Pancreas (tissue), 10 donors: ENCODE data around the gene DCP2. TPM values are rescaled to one million over a fixed set of nuclear protein-coding genes. Genes with fewer than 3 reads are reported as not detected.

Experiments
- ATAC-seq, 4 donors: fragments of 200-7000 bp; cut with Tn5 transposase; one replicate each; pipeline versions ENCODE4 v1.8.0 to v1.9.1; 2020; ENCODE audit warnings: mild to moderate bottlenecking in 4 of 4, moderate library complexity in 4 of 4
- DNase-seq, 6 donors: peaks; one replicate each; pipeline ENCODE4 v3.0.0-alpha.2; 2020
- FAIRE-seq: peaks from 2 replicates; lab custom pipeline; 2012; peaks lifted over from hg19 to GRCh38; lab: Jason Lieb, UNC
- H3K27ac ChIP-seq, 4 donors: fragments of 200-600 bp; sonication (generic); 1 replicate in 3 of 4; 2 replicates in 1 of 4; pipeline versions ENCODE4 v1.5.0 to v1.8.0; 2020
- H3K27me3 ChIP-seq, 4 donors: fragments of 200-600 bp; one replicate each; pipeline ENCODE4 v1.8.0; 2021
- H3K36me3 ChIP-seq, 3 donors: fragments of 200-600 bp; sonication (generic) in 1 of 3; one replicate each; pipeline versions ENCODE4 v1.5.0 to v1.8.0; 2020 to 2021
- H3K4me1 ChIP-seq, 3 donors: fragments of 200-600 bp; one replicate each; pipeline ENCODE4 v1.8.0; 2021
- H3K4me3 ChIP-seq, 4 donors: fragments of 200-600 bp; sonication (generic) in 2 of 4; one replicate each; pipeline versions ENCODE4 v1.5.0 to v1.8.0; 2020 to 2021
- H3K9me3 ChIP-seq, 4 donors: fragments of 200-600 bp; one replicate each; pipeline ENCODE4 v1.8.0; 2021
- WGBS, 2 donors: extraction: QIAGEN DNeasy Blood & Tissue Kit; methylation state at CpG; one replicate each; pipeline ENCODE4 v1.1.7; 2013; 5-methylcytosine and 5-hydroxymethylcytosine counted together
- intact Hi-C, 3 donors: fragments of 100-400 bp; cut with DNase I; formaldehyde crosslinking; loops; one replicate each; pipeline versions ENCODE4 v1.11.1 to v1.14.2; 2022
- polyA plus RNA-seq, 2 donors: library from polyadenylated mRNA; stranded (reverse); fragments of 200-250 nt; gene quantifications; one replicate each; pipeline ENCODE4 v1.2.3, GENCODE V29; 2013
- total RNA-seq, 6 donors: library from RNA; stranded (reverse); fragmentation: NEBNext Ultra II Directional in 4 of 6; extraction: Animal tissue kit (Norgen Biotek cat#: 25700) in 4 of 6; gene quantifications; one replicate each; pipeline versions ENCODE4 v1.2.1 to v1.2.4, GENCODE V29; 2021 to 2023
- TF ChIP-seq, protein P1 (sequence below), 4 donors: fragments of 200-600 bp; sonication (generic) in 3 of 4; IDR thresholded peaks; one replicate each; pipeline versions ENCODE4 v1.5.0 to v1.8.0; 2021; ENCODE audit warnings: antibody characterized with exemption in 4 of 4
- donor health status: healthy with polysubstance abuse.
- donor health status: DM: no; HTN: no; CAD: no; lungs with moderate emphysema.
- donor health status: DM: no; HTN: no; CAD: no.
- donor health status: control.
- donor health status: control.
- donor health status: Bipolar disorder and iron deficiency.
- donor health status: DM: yes; HTN: yes; CAD: no.
- donor health status: DM: no; HTN: no; CAD: no.
- donor health status: DM: no; HTN: no; CAD: no.
- donor health status: DM: yes; HTN: yes; CAD: no.

The DCP2 gene
- total and polyA plus RNA-seq, 8 donors, result 2.7 to 28.3 (median 11.5) TPM

GRCh38 chr5:113036321-113036720, 59.7 kb downstream of the DCP2 start:
- Histone ChIP-seq H3K27ac (no peak overlapping the region), H3K4me1 (no peaks in the 10 kb centered on the region), H3K9me3 (no peaks in the 10 kb centered on the region), H3K36me3 (no peaks in the 10 kb centered on the region), H3K4me3 (no peak overlapping the region), H3K27me3 (no peaks in the 10 kb centered on the region)
- intact Hi-C loops, result no loop called here
- WGBS, 2 donors, result 75 to 77% methylated on average over 4 of the region's 4 CpGs
- FAIRE-seq (no peak), DNase-seq (no peak), ATAC-seq (no peak)
- TF ChIP-seq, protein P1, sequence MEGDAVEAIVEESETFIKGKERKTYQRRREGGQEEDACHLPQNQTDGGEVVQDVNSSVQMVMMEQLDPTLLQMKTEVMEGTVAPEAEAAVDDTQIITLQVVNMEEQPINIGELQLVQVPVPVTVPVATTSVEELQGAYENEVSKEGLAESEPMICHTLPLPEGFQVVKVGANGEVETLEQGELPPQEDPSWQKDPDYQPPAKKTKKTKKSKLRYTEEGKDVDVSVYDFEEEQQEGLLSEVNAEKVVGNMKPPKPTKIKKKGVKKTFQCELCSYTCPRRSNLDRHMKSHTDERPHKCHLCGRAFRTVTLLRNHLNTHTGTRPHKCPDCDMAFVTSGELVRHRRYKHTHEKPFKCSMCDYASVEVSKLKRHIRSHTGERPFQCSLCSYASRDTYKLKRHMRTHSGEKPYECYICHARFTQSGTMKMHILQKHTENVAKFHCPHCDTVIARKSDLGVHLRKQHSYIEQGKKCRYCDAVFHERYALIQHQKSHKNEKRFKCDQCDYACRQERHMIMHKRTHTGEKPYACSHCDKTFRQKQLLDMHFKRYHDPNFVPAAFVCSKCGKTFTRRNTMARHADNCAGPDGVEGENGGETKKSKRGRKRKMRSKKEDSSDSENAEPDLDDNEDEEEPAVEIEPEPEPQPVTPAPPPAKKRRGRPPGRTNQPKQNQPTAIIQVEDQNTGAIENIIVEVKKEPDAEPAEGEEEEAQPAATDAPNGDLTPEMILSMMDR (IDR thresholded peaks at IDR 0.05), result no peak

- FAIRE-seq, result no peak
- intact Hi-C loops, result no loop called here
- WGBS, 2 donors, result 100% methylated on average over 1 of the region's 1 CpG
- TF ChIP-seq, protein P1 (IDR thresholded peaks at IDR 0.05), result no peak
- Histone ChIP-seq H3K4me1 (no peaks in the 10 kb centered on the region), H3K27ac (no peak overlapping the region), H3K27me3 (no peaks in the 10 kb centered on the region), H3K36me3 (no peaks in the 10 kb centered on the region), H3K4me3 (no peak overlapping the region), H3K9me3 (no peaks in the 10 kb centered on the region)
- DNase-seq, result no peak
- no peak for ATAC-seq
Measured at GRCh38 chr5:113036826-113037225, 60.2 kb downstream of the DCP2 start.

DNA sequence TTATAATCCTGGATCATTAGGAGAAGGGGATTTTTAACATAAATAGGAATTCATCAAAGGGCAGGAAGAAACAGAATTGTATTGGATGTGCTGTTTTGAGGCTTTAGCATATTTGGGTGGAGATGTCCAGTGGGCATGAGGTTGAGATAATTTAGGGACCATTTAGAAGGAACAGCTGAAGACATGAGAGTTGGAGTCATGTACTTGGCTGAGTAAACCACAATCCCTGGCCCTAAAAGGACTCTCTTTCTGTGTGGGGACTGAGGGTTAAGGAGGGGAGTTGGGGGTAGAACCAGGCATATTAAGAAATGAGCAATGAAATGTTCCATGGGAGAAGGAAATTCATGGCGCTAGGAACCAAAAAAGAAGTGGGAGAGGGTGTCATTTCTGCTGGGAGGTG, 61.5 kb downstream of the DCP2 start:
- no peaks in the 10 kb centered on the region for H3K4me1 ChIP-seq
- no peak for ATAC-seq
- TF ChIP-seq, protein P1 (IDR thresholded peaks at IDR 0.05), result no peak
- WGBS, 2 donors, result 94 to 100% methylated on average over 1 of the region's 1 CpG
- H3K4me3 ChIP-seq, result no peak overlapping the region
- no peak for DNase-seq
- H3K9me3 ChIP-seq, result no peaks in the 10 kb centered on the region
- intact Hi-C loops, result no loop called here
- H3K27ac ChIP-seq, result no peak overlapping the region
- no peaks in the 10 kb centered on the region for H3K36me3 ChIP-seq
- H3K27me3 ChIP-seq, result no peaks in the 10 kb centered on the region
- FAIRE-seq, result no peak

GRCh38 chr5:113038714-113039113, 62.1 kb downstream of the DCP2 start:
- intact Hi-C loops, result no loop called here
- Histone ChIP-seq H3K27ac (no peak overlapping the region), H3K4me3 (no peak overlapping the region), H3K27me3 (no peaks in the 10 kb centered on the region), H3K9me3 (no peaks in the 10 kb centered on the region), H3K4me1 (no peaks in the 10 kb centered on the region), H3K36me3 (no peaks in the 10 kb centered on the region)
- ATAC-seq (no peak), DNase-seq (no peak), FAIRE-seq (no peak)
- TF ChIP-seq, protein P1 (IDR thresholded peaks at IDR 0.05), result no peak
- 66 to 80% methylated on average over 9 of the region's 9 CpGs for WGBS, 2 donors

DNA sequence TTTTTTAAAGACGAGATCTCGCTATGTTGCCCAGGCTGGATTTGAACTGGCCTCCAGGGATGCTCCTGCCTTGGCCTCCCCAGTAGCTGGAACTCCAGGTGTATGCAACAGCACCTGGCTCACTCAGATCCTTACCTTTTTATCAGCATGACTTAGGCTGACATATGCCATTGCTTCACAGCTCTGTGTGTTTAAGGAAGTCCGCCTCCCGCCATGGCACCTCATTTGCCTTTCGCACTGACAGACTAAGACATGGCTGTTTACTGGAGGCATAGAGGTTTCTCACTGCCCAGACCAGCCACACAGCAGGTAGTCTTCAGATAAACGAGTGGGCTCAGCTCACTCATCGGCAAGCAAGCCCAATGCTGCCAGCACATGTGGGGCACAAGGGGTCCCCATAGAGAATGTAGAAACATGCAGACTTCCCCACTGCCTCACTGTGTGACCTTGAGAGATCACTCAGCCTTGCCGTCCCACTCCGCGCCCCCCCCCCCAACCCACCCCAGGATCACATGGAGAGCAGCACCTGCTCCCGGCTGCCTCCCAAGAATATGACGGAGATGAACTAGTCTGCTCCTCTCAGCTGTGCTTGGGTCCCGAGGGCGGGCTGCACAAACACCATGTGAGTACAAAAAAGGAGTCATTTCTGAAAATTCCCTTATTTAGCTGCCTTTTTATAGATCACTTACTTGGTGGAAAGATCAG, 62.8 kb downstream of the DCP2 start:
- ATAC-seq (no peak), DNase-seq (no peak), FAIRE-seq (no peak)
- Histone ChIP-seq H3K36me3 (no peaks in the 10 kb centered on the region), H3K9me3 (no peaks in the 10 kb centered on the region), H3K4me1 (no peaks in the 10 kb centered on the region), H3K27ac (no peak overlapping the region), H3K27me3 (no peaks in the 10 kb centered on the region), H3K4me3 (no peak overlapping the region)
- TF ChIP-seq, protein P1 (IDR thresholded peaks at IDR 0.05), result no peak
- 66 to 78% methylated on average over 14 of the region's 14 CpGs for WGBS, 2 donors
- intact Hi-C loops, result no loop called here
